HG03457 (cell line): ENCODE data around the gene LRRC26.

ENCODE experiments used
- ATAC-seq: cut with Tn5 transposase; IDR thresholded peaks from one replicate; pipeline ENCODE4 v1.9.1; 2021; ENCODE audit warnings: moderate number of reproducible peaks; ENCODE audit not compliant: unreplicated experiment

The LRRC26 gene

GRCh38 chr9:137168904-137169856, 671 bp downstream of the LRRC26 start:
- no peak for ATAC-seq

GRCh38 chr9:137168573-137168903, 1.3 kb downstream of the LRRC26 start:
- ATAC-seq: no peak

- ATAC-seq: no peak
Observed at GRCh38 chr9:137167747-137168572, 1.9 kb downstream of the LRRC26 start.

GRCh38 chr9:137167277-137167746, 2.5 kb downstream of the LRRC26 start:
- no peak for ATAC-seq

- ATAC-seq: no peak
Observed at GRCh38 chr9:137166380-137167229, 3.2 kb downstream of the LRRC26 start.

- no peak for ATAC-seq
Observed at GRCh38 chr9:137165250-137165836, 4.5 kb downstream of the LRRC26 start.

- ATAC-seq: no peak
Observed at GRCh38 chr9:137164370-137165249, 5.2 kb downstream of the LRRC26 start.

GRCh38 chr9:137163805-137164204, 6.0 kb downstream of the LRRC26 start:
- no peak for ATAC-seq

GRCh38 chr9:137163365-137163715, 6.5 kb downstream of the LRRC26 start:
- no peak for ATAC-seq

GRCh38 chr9:137162505-137163364, 7.1 kb downstream of the LRRC26 start:
- ATAC-seq: no peak

- ATAC-seq: no peak
Observed at GRCh38 chr9:137161558-137162486, 8.0 kb downstream of the LRRC26 start.

GRCh38 chr9:137160716-137161557, 8.9 kb downstream of the LRRC26 start:
- no peak for ATAC-seq

GRCh38 chr9:137160054-137160425, 9.8 kb downstream of the LRRC26 start:
- no peak for ATAC-seq

GRCh38 chr9:137159105-137160053, 10.5 kb downstream of the LRRC26 start:
- ATAC-seq: no peak

GRCh38 chr9:137158625-137159024, 11.2 kb downstream of the LRRC26 start:
- ATAC-seq: no peak
